ENCODE results near the gene MYL5. TPM values are rescaled to one million over a fixed set of nuclear protein-coding genes. Genes with fewer than 3 reads are reported as not detected.

The MYL5 gene
- total and polyA plus RNA-seq, 2 of the 4 experiments (the other 2 are of a cell fraction): 9.1 to 16.0 TPM

- Histone ChIP-seq H3K27ac (ENCODE audit: insufficient read depth, low read length) (no peak overlapping the region), H3K4ac (ENCODE audit: low read depth, low read length) (no peak overlapping the region), H3K4me1 (ENCODE audit: control insufficient read depth, insufficient read depth, low read length) (no peaks in the 10 kb centered on the region), H3K4me2 (ENCODE audit: low read depth, low read length) (no peak overlapping the region), H2AK5ac (ENCODE audit: low read depth, low read length) (no peak overlapping the region), H4K20me1 (ENCODE audit: insufficient read depth, low read length) (no peaks in the 10 kb centered on the region), H3K4me3 (ENCODE audit: insufficient read depth, low read depth, low read length) (no peak overlapping the region), H2BK15ac (ENCODE audit: low read depth, low read length) (no peak overlapping the region), H3K9me1 (ENCODE audit: insufficient read depth, low read length) (no peaks in the 10 kb centered on the region), H2BK5ac (ENCODE audit: low read depth, low read length, poor library complexity, severe bottlenecking) (no peak overlapping the region), H3K27me3 (ENCODE audit: control insufficient read depth, insufficient read depth, low read length) (peaks cover 11% of the 10 kb centered on the region; the same call in 1 of the 2 replicates), H3K23ac (ENCODE audit: low read depth, low read length) (no peak overlapping the region), H2AFZ (replicated peaks; ENCODE audit: low read length, poor library complexity) (no peak overlapping the region), H2BK120ac (ENCODE audit: low read depth, low read length) (no peak overlapping the region), H4K91ac (ENCODE audit: insufficient read depth, low read depth, low read length) (no peak overlapping the region), H3K18ac (ENCODE audit: low read depth, low read length) (no peak overlapping the region), H3K56ac (ENCODE audit: extremely low read depth, insufficient read depth, low read length) (no peak overlapping the region), H3K9ac (ENCODE audit: low read depth, low read length) (no peak overlapping the region), H3K9me3 (ENCODE audit: control insufficient read depth, insufficient read depth, low read length) (peaks cover 8% of the 10 kb centered on the region), H4K5ac (ENCODE audit: low read depth, low read length) (no peak overlapping the region), H3K79me1 (ENCODE audit: low read depth in 1 of 2, low read length in 2 of 2) (no peaks in the 10 kb centered on the region), H2BK20ac (ENCODE audit: low read depth, low read length) (no peak overlapping the region), H4K8ac (ENCODE audit: low read depth in 2 of 2, low read length in 2 of 2) (no peak overlapping the region), H3K36me3 (ENCODE audit: control insufficient read depth, insufficient read depth, low read length) (no peaks in the 10 kb centered on the region), H3K14ac (replicated peaks; ENCODE audit: low read depth, low read length) (no peak overlapping the region), H2AK9ac (replicated peaks; ENCODE audit: low read depth, low read length, poor library complexity) (no peak overlapping the region)
- intact Hi-C loops (cut with micrococcal nuclease) (no loop called here), in situ Hi-C loops (cut with MboI; ENCODE audit: low sequenced_read_pairs) (no loop called here), dilution Hi-C loops (cut with HindIII; ENCODE audit: low sequenced_read_pairs, unreplicated experiment) (no loop called here)
- CTCF ChIA-PET: no interaction called here
- no peak for ATAC-seq (ENCODE audit: low read depth)
- BruUV-seq (replicated peaks): no TSS peak
- POLR2A ChIA-PET (ENCODE audit: unreplicated experiment): no interaction called here
- TF ChIP-seq ELK1 (IDR thresholded peaks at IDR 0.05; ENCODE audit: borderline replicate concordance, low read depth, low read length): no peak
- no peak for TF ChIP-seq USF2 (IDR thresholded peaks at IDR 0.05; ENCODE audit: low read depth, low read length)
- no peak for TF ChIP-seq CEBPB (IDR thresholded peaks at IDR 0.05; ENCODE audit: low read depth, low read length)
- DNase-seq: no peak
- 80% methylated on average over 5 of the region's 29 CpGs; no CpG with 5 or more reads in 1 of the 2 experiments for WGBS, 2 experiments (ENCODE audit: extremely low coverage in 2 of 2, insufficient read length in 1 of 2)
These were observed 20.4 kb upstream of the MYL5 start for GRCh38 chr4:653831-654502.

Measured in IMR-90 (cell line).